Measurements from ENCODE around the gene UBR4. TPM values are rescaled to one million over a fixed set of nuclear protein-coding genes. Genes with fewer than 3 reads are reported as not detected.
A peak's percentile ranks its signal among the peaks of the same experiment; 100 is the strongest.

Gene UBR4
- total and polyA plus RNA-seq, 10 of the 15 experiments (the other 5 are each of a cell fraction or from before 2014, with no cell fraction given) = 34.2 to 124 (median 56.2) TPM

- peak; percentile 97 for TF ChIP-seq STAT1 (conservative IDR thresholded peaks at IDR 0.05)
- TF ChIP-seq CUX1 (IDR thresholded peaks at IDR 0.05; ENCODE audit: insufficient replicate concordance, low read depth, low read length) = no peak
- TF ChIP-seq ZBTB4 (CRISPR knock-in tag; IDR thresholded peaks at IDR 0.05) = no peak
- no peak for TF ChIP-seq CTCF (IDR thresholded peaks at IDR 0.05 in 2 of 3, conservative IDR thresholded peaks at IDR 0.05 in 1 of 3; ENCODE audit: control insufficient read depth in 2 of 3, extremely low read depth in 1 of 3, insufficient read depth in 1 of 3, low read depth in 3 of 3, low read length in 3 of 3)
- TF ChIP-seq ZNF687 (IDR thresholded peaks at IDR 0.05) = peak; percentile 87
- TF ChIP-seq, protein P1, sequence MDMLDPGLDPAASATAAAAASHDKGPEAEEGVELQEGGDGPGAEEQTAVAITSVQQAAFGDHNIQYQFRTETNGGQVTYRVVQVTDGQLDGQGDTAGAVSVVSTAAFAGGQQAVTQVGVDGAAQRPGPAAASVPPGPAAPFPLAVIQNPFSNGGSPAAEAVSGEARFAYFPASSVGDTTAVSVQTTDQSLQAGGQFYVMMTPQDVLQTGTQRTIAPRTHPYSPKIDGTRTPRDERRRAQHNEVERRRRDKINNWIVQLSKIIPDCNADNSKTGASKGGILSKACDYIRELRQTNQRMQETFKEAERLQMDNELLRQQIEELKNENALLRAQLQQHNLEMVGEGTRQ (IDR thresholded peaks at IDR 0.05; ENCODE audit: borderline replicate concordance, low read depth, low read length) = no peak; the same call in 1 of the 2 replicates
- TF ChIP-seq IRF4 (IDR thresholded peaks at IDR 0.05; ENCODE audit: low read depth, low read length) = no peak
- TF ChIP-seq CREM (IDR thresholded peaks at IDR 0.05; ENCODE audit: low read depth) = 0 out of 2 replicates have a peak, but pooled peaks have one; percentile 67
- peak; percentile 67 for TF ChIP-seq GABPA (IDR thresholded peaks at IDR 0.05; ENCODE audit: low read depth)
- peak; percentile 40; the same call in 1 of the 2 replicates for TF ChIP-seq RFX5 (IDR thresholded peaks at IDR 0.05; ENCODE audit: low read depth, low read length)
- no peak for TF ChIP-seq SREBF1 (IDR thresholded peaks at IDR 0.05; ENCODE audit: low read length)
Measured at GRCh38 chr1:19251305-19252196, 41.5 kb upstream of the UBR4 start, which contains the start of the genes EMC1 and MRTO4 (continued).

All from GM12878 (cell line).